Tibial artery (tissue), 4 donors: Measurements from ENCODE around the gene ZW10.
A peak's percentile ranks its signal among the peaks of the same experiment; 100 is the strongest.

Experiments
- DNase-seq, 2 donors: peaks; one replicate each; pipeline ENCODE4 v3.0.0-alpha.2; 2019
- H3K27ac ChIP-seq, 2 donors: fragments of 200-600 bp; sonication (generic) in 1 of 2; 1 replicate in 1 of 2; 2 replicates in 1 of 2; pipeline ENCODE4 v1.5.1; 2018 to 2019; ENCODE audit warnings: mild to moderate bottlenecking in 1 of 2
- H3K27me3 ChIP-seq, 2 donors: fragments of 200-600 bp; sonication (generic) in 1 of 2; one replicate each; pipeline versions ENCODE4 v1.5.1 to v1.6.0; 2016 to 2019
- H3K36me3 ChIP-seq, 3 donors: fragments of 200-600 bp; sonication (generic) in 2 of 3; one replicate each; pipeline ENCODE4 v1.5.1; 2016 to 2019; ENCODE audit warnings: mild to moderate bottlenecking in 2 of 3
- H3K4me1 ChIP-seq, 4 donors: fragments of 200-600 bp; sonication (generic) in 2 of 4; 1 replicate in 3 of 4; 2 replicates in 1 of 4; pipeline ENCODE4 v1.5.1; 2016 to 2019
- H3K4me3 ChIP-seq, 2 donors: fragments of 200-600 bp; sonication (generic) in 1 of 2; 1 replicate in 1 of 2; 2 replicates in 1 of 2; pipeline ENCODE4 v1.5.1; 2018 to 2019; ENCODE audit warnings: mild to moderate bottlenecking in 2 of 2
- H3K9me3 ChIP-seq, 3 donors: fragments of 200-600 bp; sonication (generic) in 1 of 3; one replicate each; pipeline ENCODE4 v1.5.1; 2016 to 2019
- CTCF ChIP-seq, 2 experiments: fragments of 200-600 bp in 1 of 2; fragments of 450-650 bp in 1 of 2; IDR thresholded peaks; one replicate each; pipeline ENCODE4 v1.5.1; 2017 to 2019; ENCODE audit warnings: antibody characterized with exemption in 2 of 2, mild to moderate bottlenecking in 1 of 2, moderate library complexity in 1 of 2
- intact Hi-C: fragments of 100-400 bp; cut with DNase I; formaldehyde crosslinking; loops from one replicate; pipeline ENCODE4 v1.15.0; 2023; ENCODE audit warnings: low total_unique reads

The ZW10 gene

GRCh38 chr11:113773416-113774173, at the start of gene ZW10:
ZW10 (minus strand) TSS chr11:113773692; CDS start chr11:113773666, 26 bp downstream.
- Histone ChIP-seq H3K4me1 (peaks cover 0 to 28% (median 11%) of the 10 kb centered on the region in 4 donors), H3K27ac (peak within 1 kb of the TSS; percentile 70 to 91), H3K4me3 (peak within 1 kb of the TSS; percentile 60 to 91), H3K36me3 (peaks cover 0 to 8% (median under 1%) of the 10 kb centered on the region in 3 donors), H3K9me3 (no peaks in the 10 kb centered on the region), H3K27me3 (no peaks in the 10 kb centered on the region)
- DNase-seq, result peak; percentile 97 to 98
- peak; percentile 73 to 79 for TF ChIP-seq CTCF (IDR thresholded peaks at IDR 0.05)
- intact Hi-C loops, result loop anchor here (10.0 kb wide), 1 partner anchor 101 kb away; the partner anchor contains the start of gene USP28

GRCh38 chr11:113818426-113818825, 44.9 kb upstream of the ZW10 start:
- TF ChIP-seq CTCF (IDR thresholded peaks at IDR 0.05), result no peak

GRCh38 chr11:113817626-113818025, 44.1 kb upstream of the ZW10 start:
- DNase-seq, result no peak
- H3K4me3 ChIP-seq, result no peak overlapping the region
- H3K36me3 ChIP-seq, result peaks cover 32 to 80% (median 57%) of the 10 kb centered on the region in 3 donors
- intact Hi-C loops, result no loop called here
- H3K4me1 ChIP-seq, result no peaks in the 10 kb centered on the region
- H3K9me3 ChIP-seq, result no peaks in the 10 kb centered on the region
- no peaks in the 10 kb centered on the region for H3K27me3 ChIP-seq
- H3K27ac ChIP-seq, result no peak overlapping the region
- no peak for TF ChIP-seq CTCF (IDR thresholded peaks at IDR 0.05)

More at GRCh38 chr11:113818426-113818825, 44.9 kb upstream of the ZW10 start:
- Histone ChIP-seq H3K9me3 (no peaks in the 10 kb centered on the region), H3K4me3 (no peak overlapping the region), H3K36me3 (peaks cover 39 to 78% (median 57%) of the 10 kb centered on the region in 3 donors), H3K27ac (no peak overlapping the region), H3K27me3 (no peaks in the 10 kb centered on the region), H3K4me1 (no peaks in the 10 kb centered on the region)
- intact Hi-C loops, result no loop called here
- DNase-seq, result no peak

- H3K4me3 ChIP-seq, result no peak overlapping the region
- no peaks in the 10 kb centered on the region for H3K27me3 ChIP-seq
- no peak for TF ChIP-seq CTCF (IDR thresholded peaks at IDR 0.05)
- H3K27ac ChIP-seq, result no peak overlapping the region
- peaks cover 31 to 80% (median 57%) of the 10 kb centered on the region in 3 donors for H3K36me3 ChIP-seq
- intact Hi-C loops, result no loop called here
- H3K4me1 ChIP-seq, result no peaks in the 10 kb centered on the region
- no peak for DNase-seq
- H3K9me3 ChIP-seq, result no peaks in the 10 kb centered on the region
Observed at GRCh38 chr11:113817162-113817561, 43.7 kb upstream of the ZW10 start.

- TF ChIP-seq CTCF (IDR thresholded peaks at IDR 0.05), result no peak
- H3K27ac ChIP-seq, result no peak overlapping the region
- H3K4me1 ChIP-seq, result no peaks in the 10 kb centered on the region
- no peaks in the 10 kb centered on the region for H3K27me3 ChIP-seq
- H3K9me3 ChIP-seq, result no peaks in the 10 kb centered on the region
- peaks cover 34 to 81% (median 49%) of the 10 kb centered on the region in 3 donors for H3K36me3 ChIP-seq
- no peak for DNase-seq
- intact Hi-C loops, result no loop called here
- no peak overlapping the region for H3K4me3 ChIP-seq
Observed at GRCh38 chr11:113814181-113814580, 40.7 kb upstream of the ZW10 start.
